Aorta (tissue), 5 donors: ENCODE results near the gene AGO4. TPM values are rescaled to one million over a fixed set of nuclear protein-coding genes. Genes with fewer than 3 reads are reported as not detected.
"Not testable (repeated sequence)": the region's sequence is repeated elsewhere in the genome, so short reads cannot be mapped to it uniquely, and the experiment has no call there.

ENCODE experiments used
- ATAC-seq: fragments of 200-7000 bp; cut with Tn5 transposase; one replicate; pipeline ENCODE4 v1.9.1; 2022; ENCODE audit warnings: moderate library complexity; ENCODE audit not compliant: low FRiP score
- DNase-seq, 2 donors: peaks; one replicate each; pipeline ENCODE4 v3.0.0-alpha.2; 2020
- H3K27ac ChIP-seq, 2 donors: one replicate each; pipeline ENCODE4 v1.5.1; 2013; ENCODE audit warnings: low read length in 2 of 2, mild to moderate bottlenecking in 2 of 2, moderate library complexity in 2 of 2, control low read depth in 1 of 2, inconsistent platforms in 1 of 2, low read depth in 1 of 2
- H3K27me3 ChIP-seq, 2 donors: one replicate each; pipeline ENCODE4 v1.6.1; 2013; ENCODE audit warnings: control low read depth in 1 of 2, low read length in 1 of 2, mild to moderate bottlenecking in 1 of 2, moderate library complexity in 1 of 2; ENCODE audit not compliant: insufficient read depth in 2 of 2, control insufficient read depth in 1 of 2
- H3K36me3 ChIP-seq, 2 donors: one replicate each; pipeline ENCODE4 v1.6.1; 2013; ENCODE audit warnings: control low read depth in 1 of 2, low read length in 1 of 2, mild to moderate bottlenecking in 1 of 2; ENCODE audit not compliant: insufficient read depth in 2 of 2, control insufficient read depth in 1 of 2
- H3K4me1 ChIP-seq, 2 donors: one replicate each; pipeline ENCODE4 v1.6.1; 2013; ENCODE audit warnings: low read length in 2 of 2, control low read depth in 1 of 2, mild to moderate bottlenecking in 1 of 2, moderate library complexity in 1 of 2; ENCODE audit not compliant: insufficient read depth in 2 of 2, control insufficient read depth in 1 of 2
- H3K4me3 ChIP-seq, 2 donors: one replicate each; pipeline ENCODE4 v1.5.1; 2013; ENCODE audit warnings: low read length in 2 of 2, control low read depth in 1 of 2, mild to moderate bottlenecking in 1 of 2
- H3K9me3 ChIP-seq: one replicate; pipeline ENCODE4 v1.6.1; 2013; ENCODE audit warnings: mild to moderate bottlenecking, low read length; ENCODE audit not compliant: control insufficient read depth
- WGBS, 2 donors: extraction: QIAGEN DNeasy Blood & Tissue Kit; methylation state at CpG; one replicate each; pipeline ENCODE4 v1.1.7; 2013; 5-methylcytosine and 5-hydroxymethylcytosine counted together
- intact Hi-C, 2 donors: fragments of 100-400 bp; cut with DNase I; formaldehyde crosslinking; loops; one replicate each; pipeline versions ENCODE4 v1.14.2 to v1.15.0; 2022
- long read RNA-seq, 2 donors: library from polyadenylated mRNA; unstranded; transcript quantifications; one replicate each; pipeline ENCODE4 v2.0.0, GENCODE V29; 2020 to 2021
- polyA plus RNA-seq, 2 donors: library from polyadenylated mRNA; stranded (reverse); fragments of 200-250 nt; gene quantifications; one replicate each; pipeline ENCODE4 v1.2.3, GENCODE V29; 2013
- total RNA-seq, 2 donors: library from RNA; stranded (reverse); fragmentation: NEBNext Ultra II Directional; extraction: Animal tissue kit (Norgen Biotek cat#: 25700); gene quantifications; one replicate each; pipeline ENCODE4 v1.2.1, GENCODE V29; 2021
- donor health status: healthy with polysubstance abuse.
- donor health status: Bipolar disorder and iron deficiency.
- donor health status: DM: no; HTN: no; CAD: no.
- donor health status: DM: no; HTN: no; CAD: no.
- donor health status: DM: yes; HTN: yes; CAD: no.

AGO4 gene
- total RNA-seq, result 10 to 100 TPM; 27.3 to 39.9 TPM
- polyA plus RNA-seq, result 1 to 10 TPM; 5.6 to 8.6 TPM
- long read RNA-seq, donor 1, partial matches to known transcripts, result 5 of 13 reads
- long read RNA-seq, donor 1, other reads (novel, unspliced or antisense), result 8 of 13 reads
- long read RNA-seq, donor 2, full-length matches to known transcripts, result 2 of 17 reads
- long read RNA-seq, donor 2, partial matches to known transcripts, result 5 of 17 reads
- long read RNA-seq, donor 2, other reads (novel, unspliced or antisense), result 10 of 17 reads

DNA sequence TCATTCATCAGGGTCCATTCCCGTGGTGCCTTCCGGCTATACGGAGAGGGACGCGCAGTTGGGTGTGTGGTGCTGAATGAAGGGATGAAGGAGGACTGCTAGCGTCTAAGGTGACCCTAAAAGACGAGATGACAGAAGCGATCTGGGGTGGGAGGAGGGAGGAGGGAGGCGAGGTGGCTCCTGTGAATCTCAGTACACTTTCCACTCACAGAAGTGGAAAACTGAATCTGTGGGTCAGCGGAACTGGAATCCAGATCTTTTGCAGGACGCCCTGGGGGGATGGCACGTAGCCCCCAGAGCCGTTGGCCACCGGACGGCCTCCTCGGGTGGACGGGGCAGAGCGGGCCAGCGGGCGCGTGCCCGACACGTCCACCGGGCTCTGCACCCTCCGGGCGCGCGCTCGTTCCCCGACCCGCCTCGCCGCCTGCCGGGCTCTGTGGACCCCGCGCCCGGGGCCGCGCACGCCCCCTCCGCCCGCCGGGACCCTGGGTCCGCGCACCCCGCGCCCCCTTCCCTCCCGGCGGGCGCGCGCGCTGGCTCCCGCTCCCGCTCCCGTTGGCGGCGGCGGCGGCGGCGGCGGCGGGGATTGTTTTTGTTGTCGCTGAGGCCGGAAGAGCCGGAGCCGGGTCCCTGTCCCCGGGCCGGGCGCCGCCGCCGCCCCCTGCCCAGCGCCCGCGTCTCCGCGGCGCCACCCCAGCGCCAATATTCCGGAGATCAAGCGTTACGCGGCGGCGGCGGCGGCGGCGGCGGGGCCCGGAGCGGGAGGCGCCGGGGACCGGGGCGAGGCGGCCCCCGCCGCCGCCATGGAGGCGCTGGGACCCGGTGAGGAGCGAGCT is at the start of gene AGO4:
Gene AGO4, plus strand, starts transcription at position 403 of the 836 bp plus-strand sequence. Its CDS starts 401 bp downstream, at position 804.
- WGBS, 2 donors, result 0 to 1% methylated on average over 47 to 105 of the region's 105 CpGs
- DNase-seq, result peak; percentile 78 to 87
- ATAC-seq, result peak; percentile 88
- intact Hi-C loops, result no loop called here
- no peaks in the 10 kb centered on the region for H3K27me3 ChIP-seq
- H3K4me3 ChIP-seq, result peak within 1 kb of the TSS; percentile 58 to 95
- no peaks in the 10 kb centered on the region for H3K36me3 ChIP-seq
- H3K27ac ChIP-seq, result peak within 1 kb of the TSS; percentile 87 to 88
- no peaks in the 10 kb centered on the region for H3K9me3 ChIP-seq
- H3K4me1 ChIP-seq, result no peaks in the 10 kb centered on the region

DNA sequence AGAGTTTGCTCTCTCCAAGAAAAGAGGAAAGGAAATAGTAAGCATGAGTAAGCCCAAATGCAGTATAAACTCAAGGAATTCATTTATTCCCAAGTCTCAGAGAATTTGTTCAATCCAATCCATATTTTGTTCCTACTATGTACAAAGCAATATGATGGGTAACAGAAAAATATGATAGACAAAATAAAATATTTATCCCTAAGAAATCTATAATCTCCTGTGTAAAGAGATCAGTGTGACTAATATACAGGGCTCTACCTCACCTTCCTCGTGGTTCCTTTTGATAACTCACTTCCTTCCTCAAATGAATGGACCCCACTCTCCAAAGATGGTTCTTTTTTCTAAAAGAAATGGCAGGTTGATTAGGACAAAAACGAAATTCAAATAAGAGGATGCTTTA is 45.7 kb upstream of the AGO4 start:
- WGBS, 2 donors, result 82 to 83% methylated on average over 2 of the region's 2 CpGs

DNA sequence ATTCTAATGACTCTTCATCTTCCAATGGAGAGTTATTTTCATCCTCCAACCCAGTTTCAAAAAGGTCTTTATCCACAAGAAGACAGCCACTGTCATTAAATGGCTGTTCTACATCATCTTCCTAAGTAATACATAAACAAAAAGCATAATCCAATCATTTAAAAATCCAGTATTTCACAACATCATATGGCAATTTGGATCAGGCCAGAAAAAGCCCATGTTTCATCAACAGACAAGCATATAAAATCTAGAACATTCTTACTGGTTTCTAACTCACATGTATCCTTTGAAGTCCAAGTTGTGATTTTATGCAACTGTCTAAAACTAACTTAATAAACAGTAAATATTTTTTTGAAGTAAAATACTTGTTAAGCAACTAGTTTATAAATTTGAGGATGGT is 44.6 kb upstream of the AGO4 start:
- intact Hi-C loops, result no loop called here
- Histone ChIP-seq H3K4me3 (no peak overlapping the region), H3K27me3 (no peaks in the 10 kb centered on the region), H3K4me1 (no peaks in the 10 kb centered on the region), H3K36me3 (no peaks in the 10 kb centered on the region), H3K9me3 (no peaks in the 10 kb centered on the region), H3K27ac (no peak overlapping the region)
- no peak for ATAC-seq
- no peak for DNase-seq

More for the DNA sequence above, 45.7 kb upstream of the AGO4 start:
- no peak overlapping the region for H3K4me3 ChIP-seq
- no peak overlapping the region for H3K27ac ChIP-seq
- H3K27me3 ChIP-seq, result no peaks in the 10 kb centered on the region
- intact Hi-C loops, result no loop called here
- no peaks in the 10 kb centered on the region for H3K4me1 ChIP-seq
- DNase-seq (no peak), ATAC-seq (no peak)
- H3K9me3 ChIP-seq, result no peaks in the 10 kb centered on the region
- H3K36me3 ChIP-seq, result no peaks in the 10 kb centered on the region

DNA sequence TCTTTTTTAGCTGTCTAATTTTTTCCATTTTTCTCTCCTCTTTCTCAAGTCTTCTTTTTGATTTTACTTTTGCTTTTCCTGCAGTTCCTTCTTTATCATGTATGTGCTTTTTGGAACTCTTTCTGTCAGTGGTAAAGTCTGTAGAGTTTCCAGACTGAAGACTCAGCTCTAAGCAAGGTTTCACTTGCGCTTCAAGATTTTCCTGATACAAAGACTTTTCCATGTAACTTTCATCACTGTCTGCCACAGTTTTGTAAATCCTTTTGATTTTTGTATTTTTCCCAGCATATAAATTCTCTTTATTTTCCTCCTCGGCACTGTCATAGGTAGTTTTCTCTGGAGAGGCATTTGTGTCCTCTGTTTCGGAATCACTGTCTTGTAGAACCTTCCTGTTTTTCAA is 43.5 kb upstream of the AGO4 start:
- ATAC-seq, result no peak
- intact Hi-C loops, result no loop called here
- Histone ChIP-seq H3K27ac (no peak overlapping the region), H3K36me3 (no peaks in the 10 kb centered on the region), H3K4me1 (no peaks in the 10 kb centered on the region), H3K4me3 (no peak overlapping the region), H3K27me3 (no peaks in the 10 kb centered on the region), H3K9me3 (no peaks in the 10 kb centered on the region)
- WGBS, 2 donors, result 80 to 84% methylated on average over 3 of the region's 3 CpGs
- no peak for DNase-seq

DNA sequence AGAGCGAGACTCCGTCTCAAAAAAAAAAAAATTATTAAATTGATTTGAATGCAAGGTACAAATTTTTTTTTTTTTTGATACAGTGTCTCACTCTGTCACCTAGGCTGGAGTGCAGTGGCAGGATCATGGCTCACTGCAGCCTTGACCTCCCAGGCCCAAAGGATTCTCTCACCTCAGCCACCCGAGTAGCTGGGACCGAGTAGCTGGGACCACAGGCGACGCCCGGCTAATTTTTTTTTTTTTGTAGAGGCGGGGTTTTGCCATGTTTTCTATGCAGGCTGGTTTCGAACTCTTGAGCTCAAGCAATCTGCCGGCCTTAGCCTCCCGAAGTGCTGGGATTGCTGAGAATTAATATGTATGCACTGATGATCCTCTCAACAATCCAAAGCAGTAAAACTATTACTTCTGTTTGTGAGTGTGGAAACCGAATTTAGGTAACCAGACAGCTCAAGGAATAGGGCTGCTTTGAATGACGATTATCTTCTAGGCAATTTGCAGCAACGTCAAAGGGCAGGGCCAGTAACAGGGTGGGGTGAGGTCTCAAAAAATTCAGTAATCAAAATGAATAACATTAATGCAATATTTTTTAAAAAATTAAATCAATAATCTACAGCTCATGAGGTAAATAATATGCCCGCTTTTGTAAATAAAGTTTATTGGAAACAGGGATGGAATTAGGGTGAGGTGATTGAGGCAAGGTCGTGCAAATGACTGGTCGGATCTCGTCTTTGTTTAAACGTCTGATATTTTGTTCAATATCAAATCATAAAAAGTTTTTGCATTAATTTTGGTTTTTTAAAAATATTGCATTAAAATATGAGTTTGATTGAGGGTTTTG is 39.2 kb upstream of the AGO4 start:
- 33 to 36% methylated on average over 19 of the region's 19 CpGs for WGBS, 2 donors
- DNase-seq (no peak), ATAC-seq (no peak)
- intact Hi-C loops, result no loop called here
- H3K27me3 ChIP-seq, result no peaks in the 10 kb centered on the region
- H3K4me3 ChIP-seq, result peak overlapping the region; percentile 54 to 69
- no peaks in the 10 kb centered on the region for H3K4me1 ChIP-seq
- no peaks in the 10 kb centered on the region for H3K36me3 ChIP-seq
- no peak overlapping the region for H3K27ac ChIP-seq
- no peaks in the 10 kb centered on the region for H3K9me3 ChIP-seq

DNA sequence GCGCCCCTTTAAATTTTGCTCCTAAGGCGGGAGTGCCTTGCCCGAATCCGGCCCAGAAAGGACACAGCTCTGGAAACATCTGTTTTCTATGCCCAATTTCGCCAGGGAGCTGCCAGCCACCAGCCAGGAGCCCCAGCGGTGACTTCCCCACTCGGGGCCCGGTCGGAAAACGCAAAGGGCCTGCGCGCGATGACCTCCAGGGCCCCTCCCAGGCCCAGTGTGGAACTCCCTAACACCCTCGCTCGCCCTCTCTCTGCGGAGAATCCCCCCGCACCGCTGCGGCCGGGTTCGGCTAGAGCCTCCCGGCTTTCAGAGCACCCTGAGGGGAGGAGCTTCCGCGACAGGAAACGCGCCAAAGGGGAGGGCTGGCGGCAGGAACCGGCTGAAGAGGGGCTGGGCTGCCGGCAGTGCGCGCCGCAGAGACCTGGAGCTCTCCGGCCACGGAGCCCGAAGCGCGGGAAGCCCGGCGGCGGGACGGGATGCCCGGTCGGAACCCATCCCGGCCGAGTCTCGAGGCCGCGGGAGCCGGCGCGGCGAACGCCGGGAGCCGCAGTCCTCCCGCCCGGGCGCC is 38.5 kb upstream of the AGO4 start:
- H3K27ac ChIP-seq, result peak overlapping the region in 1 of 2 donors; percentile 71
- intact Hi-C loops, result no loop called here

DNA sequence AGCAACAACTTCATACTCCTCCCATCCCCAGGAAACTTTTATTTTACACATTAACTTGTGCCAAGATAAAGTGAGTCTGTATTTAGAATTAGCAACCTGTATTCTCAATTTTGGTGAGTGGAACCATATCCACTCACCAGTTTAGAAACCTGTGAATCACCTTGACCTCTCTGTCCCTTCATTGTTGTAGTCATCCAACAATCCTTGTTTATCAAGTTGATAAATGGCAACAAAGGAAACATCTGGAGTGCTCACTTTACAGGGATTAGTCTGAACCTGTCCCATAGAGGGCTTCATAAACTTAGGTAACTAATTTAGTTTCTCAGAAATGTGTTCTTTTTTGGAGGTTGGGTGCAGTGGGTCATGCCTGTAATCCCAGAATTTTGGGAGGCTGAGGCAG is 34.1 kb upstream of the AGO4 start:
- H3K9me3 ChIP-seq, result no peaks in the 10 kb centered on the region
- ATAC-seq, result no peak
- intact Hi-C loops, result loop anchor here (5.0 kb wide), 2 partner anchors 206 to 321 kb away; no protein-coding TSS in a partner anchor
- H3K27ac ChIP-seq, result peak overlapping the region in 1 of 2 donors; percentile 14
- no peak overlapping the region for H3K4me3 ChIP-seq
- H3K27me3 ChIP-seq, result no peaks in the 10 kb centered on the region
- no peak for DNase-seq
- no peaks in the 10 kb centered on the region for H3K36me3 ChIP-seq
- no peaks in the 10 kb centered on the region for H3K4me1 ChIP-seq

More for the DNA sequence above, 38.5 kb upstream of the AGO4 start:
- Histone ChIP-seq H3K9me3 (no peaks in the 10 kb centered on the region), H3K4me3 (peak overlapping the region; percentile 54 to 69), H3K36me3 (no peaks in the 10 kb centered on the region), H3K27me3 (no peaks in the 10 kb centered on the region), H3K4me1 (no peaks in the 10 kb centered on the region)
- DNase-seq (peak; percentile 93 to 94), ATAC-seq (peak; percentile 92)
- 0% methylated on average over 35 to 58 of the region's 58 CpGs for WGBS, 2 donors

DNA sequence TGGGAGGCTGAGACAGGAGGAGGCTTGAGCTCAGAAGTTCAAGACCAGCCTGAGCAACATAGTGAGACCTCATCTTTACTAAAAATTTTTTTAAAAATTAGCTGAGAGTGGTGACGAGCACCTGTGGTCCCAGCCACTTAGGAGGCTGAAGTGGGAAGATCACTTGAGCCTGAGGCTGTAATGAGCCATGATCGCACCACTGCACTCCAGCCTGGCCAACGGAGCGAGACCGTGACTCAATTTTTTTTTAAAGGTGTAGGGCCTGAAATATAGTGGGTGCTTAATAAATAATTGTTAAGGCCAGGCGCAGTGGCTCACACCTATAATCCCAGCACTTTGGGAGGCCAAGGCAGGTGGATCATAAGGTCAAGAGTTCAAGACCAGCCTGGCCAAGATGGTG is 31.6 kb upstream of the AGO4 start:
- ATAC-seq, H3K4me1 ChIP-seq, H3K9me3 ChIP-seq, H3K27ac ChIP-seq, DNase-seq, H3K27me3 ChIP-seq, intact Hi-C loops, H3K4me3 ChIP-seq, H3K36me3 ChIP-seq: not testable (repeated sequence)
- WGBS, 2 donors, result 94 to 95% methylated on average over 6 of the region's 6 CpGs
